ENCODE data around the gene LONP1.

DNA sequence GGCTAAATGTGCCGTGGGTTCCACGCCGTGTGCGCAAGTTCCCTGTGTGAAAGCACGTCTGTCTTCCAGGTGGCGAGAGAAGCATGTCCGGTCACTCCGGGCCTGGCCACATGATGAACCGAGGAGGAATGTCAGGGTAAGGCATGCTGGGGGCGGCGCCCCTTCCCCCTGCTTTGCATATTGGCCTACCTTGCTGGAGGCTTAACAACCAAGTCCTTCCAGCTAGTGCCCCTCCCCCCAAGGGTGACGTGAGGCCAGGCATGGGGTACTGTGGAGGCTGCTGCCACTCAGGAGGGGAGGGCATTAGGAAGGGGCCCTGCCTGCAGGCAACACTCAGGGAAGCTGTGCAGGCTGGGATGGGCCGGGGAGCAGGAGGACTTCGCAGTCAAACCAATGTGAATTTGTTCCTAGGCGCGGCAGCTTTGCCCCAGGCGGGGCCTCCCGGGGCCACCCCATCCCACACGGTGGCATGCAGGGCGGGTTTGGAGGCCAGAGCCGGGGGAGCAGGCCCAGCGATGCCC is 52.1 kb downstream of the LONP1 start:
- TF ChIP-seq, protein P1, sequence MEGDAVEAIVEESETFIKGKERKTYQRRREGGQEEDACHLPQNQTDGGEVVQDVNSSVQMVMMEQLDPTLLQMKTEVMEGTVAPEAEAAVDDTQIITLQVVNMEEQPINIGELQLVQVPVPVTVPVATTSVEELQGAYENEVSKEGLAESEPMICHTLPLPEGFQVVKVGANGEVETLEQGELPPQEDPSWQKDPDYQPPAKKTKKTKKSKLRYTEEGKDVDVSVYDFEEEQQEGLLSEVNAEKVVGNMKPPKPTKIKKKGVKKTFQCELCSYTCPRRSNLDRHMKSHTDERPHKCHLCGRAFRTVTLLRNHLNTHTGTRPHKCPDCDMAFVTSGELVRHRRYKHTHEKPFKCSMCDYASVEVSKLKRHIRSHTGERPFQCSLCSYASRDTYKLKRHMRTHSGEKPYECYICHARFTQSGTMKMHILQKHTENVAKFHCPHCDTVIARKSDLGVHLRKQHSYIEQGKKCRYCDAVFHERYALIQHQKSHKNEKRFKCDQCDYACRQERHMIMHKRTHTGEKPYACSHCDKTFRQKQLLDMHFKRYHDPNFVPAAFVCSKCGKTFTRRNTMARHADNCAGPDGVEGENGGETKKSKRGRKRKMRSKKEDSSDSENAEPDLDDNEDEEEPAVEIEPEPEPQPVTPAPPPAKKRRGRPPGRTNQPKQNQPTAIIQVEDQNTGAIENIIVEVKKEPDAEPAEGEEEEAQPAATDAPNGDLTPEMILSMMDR (IDR thresholded peaks at IDR 0.05; ENCODE audit: borderline replicate concordance, extremely low read depth, low read length, poor library complexity, severe bottlenecking) = no peak
- no peak for TF ChIP-seq EZH2 (IDR thresholded peaks at IDR 0.05; ENCODE audit: borderline replicate concordance, low read depth, low read length, severe bottlenecking)
